Measurements from ENCODE around the gene ARHGAP24.

DNA sequence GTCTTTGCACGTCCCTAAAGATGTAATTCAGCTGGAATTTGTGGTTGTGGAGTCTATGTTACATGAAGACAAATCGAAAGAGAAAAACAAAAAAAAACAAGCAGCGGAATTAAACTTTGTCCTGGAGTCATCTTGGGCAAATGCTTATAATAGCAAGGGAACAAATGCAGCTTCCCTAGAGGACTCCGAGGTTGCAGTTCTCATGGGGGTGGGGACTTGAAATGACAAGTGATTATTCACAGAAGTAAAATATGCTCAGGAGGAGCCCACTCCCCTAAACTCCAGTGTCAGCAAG, 362.4 kb downstream of the ARHGAP24 start:
- TF ChIP-seq, protein P1, sequence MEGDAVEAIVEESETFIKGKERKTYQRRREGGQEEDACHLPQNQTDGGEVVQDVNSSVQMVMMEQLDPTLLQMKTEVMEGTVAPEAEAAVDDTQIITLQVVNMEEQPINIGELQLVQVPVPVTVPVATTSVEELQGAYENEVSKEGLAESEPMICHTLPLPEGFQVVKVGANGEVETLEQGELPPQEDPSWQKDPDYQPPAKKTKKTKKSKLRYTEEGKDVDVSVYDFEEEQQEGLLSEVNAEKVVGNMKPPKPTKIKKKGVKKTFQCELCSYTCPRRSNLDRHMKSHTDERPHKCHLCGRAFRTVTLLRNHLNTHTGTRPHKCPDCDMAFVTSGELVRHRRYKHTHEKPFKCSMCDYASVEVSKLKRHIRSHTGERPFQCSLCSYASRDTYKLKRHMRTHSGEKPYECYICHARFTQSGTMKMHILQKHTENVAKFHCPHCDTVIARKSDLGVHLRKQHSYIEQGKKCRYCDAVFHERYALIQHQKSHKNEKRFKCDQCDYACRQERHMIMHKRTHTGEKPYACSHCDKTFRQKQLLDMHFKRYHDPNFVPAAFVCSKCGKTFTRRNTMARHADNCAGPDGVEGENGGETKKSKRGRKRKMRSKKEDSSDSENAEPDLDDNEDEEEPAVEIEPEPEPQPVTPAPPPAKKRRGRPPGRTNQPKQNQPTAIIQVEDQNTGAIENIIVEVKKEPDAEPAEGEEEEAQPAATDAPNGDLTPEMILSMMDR (IDR thresholded peaks at IDR 0.05 in 2 of 3, conservative IDR thresholded peaks at IDR 0.05 in 1 of 3; ENCODE audit: control insufficient read depth in 2 of 3, extremely low read depth in 1 of 3, insufficient read depth in 1 of 3, low read depth in 3 of 3, low read length in 3 of 3), result no peak
- TF ChIP-seq, protein P2, sequence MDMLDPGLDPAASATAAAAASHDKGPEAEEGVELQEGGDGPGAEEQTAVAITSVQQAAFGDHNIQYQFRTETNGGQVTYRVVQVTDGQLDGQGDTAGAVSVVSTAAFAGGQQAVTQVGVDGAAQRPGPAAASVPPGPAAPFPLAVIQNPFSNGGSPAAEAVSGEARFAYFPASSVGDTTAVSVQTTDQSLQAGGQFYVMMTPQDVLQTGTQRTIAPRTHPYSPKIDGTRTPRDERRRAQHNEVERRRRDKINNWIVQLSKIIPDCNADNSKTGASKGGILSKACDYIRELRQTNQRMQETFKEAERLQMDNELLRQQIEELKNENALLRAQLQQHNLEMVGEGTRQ (IDR thresholded peaks at IDR 0.05; ENCODE audit: borderline replicate concordance, low read depth, low read length), result no peak
- TF ChIP-seq, protein P3, sequence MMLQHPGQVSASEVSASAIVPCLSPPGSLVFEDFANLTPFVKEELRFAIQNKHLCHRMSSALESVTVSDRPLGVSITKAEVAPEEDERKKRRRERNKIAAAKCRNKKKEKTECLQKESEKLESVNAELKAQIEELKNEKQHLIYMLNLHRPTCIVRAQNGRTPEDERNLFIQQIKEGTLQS (IDR thresholded peaks at IDR 0.05; ENCODE audit: borderline replicate concordance, extremely low read depth, low read depth, low read length), result no peak
- TF ChIP-seq ZZZ3 (IDR thresholded peaks at IDR 0.05; ENCODE audit: control insufficient read depth, insufficient read length, low read depth), result no peak
- TF ChIP-seq MTA3 (IDR thresholded peaks at IDR 0.05; ENCODE audit: borderline replicate concordance, low read length), result no peak
- no peak for TF ChIP-seq MXI1 (IDR thresholded peaks at IDR 0.05; ENCODE audit: low read depth, low read length)
- TF ChIP-seq CHD4 (IDR thresholded peaks at IDR 0.05), result no peak
